Esophagus mucosa (tissue), 1 donor: Measurements from ENCODE around the gene HOXC4. TPM values are rescaled to one million over a fixed set of nuclear protein-coding genes. Genes with fewer than 3 reads are reported as not detected.

Source experiments
- ATAC-seq: fragments of 200-7000 bp; cut with Tn5 transposase; one replicate; pipeline ENCODE4 v1.9.1; 2020
- total RNA-seq: library from RNA; stranded (reverse); gene quantifications from one replicate; pipeline ENCODE4 v1.2.4, GENCODE V29; 2023
- donor health status: DM: yes; HTN: yes; CAD: no.

Gene HOXC4
- total RNA-seq, 1 donor from 2014 or later, result 5.1 TPM

DNA sequence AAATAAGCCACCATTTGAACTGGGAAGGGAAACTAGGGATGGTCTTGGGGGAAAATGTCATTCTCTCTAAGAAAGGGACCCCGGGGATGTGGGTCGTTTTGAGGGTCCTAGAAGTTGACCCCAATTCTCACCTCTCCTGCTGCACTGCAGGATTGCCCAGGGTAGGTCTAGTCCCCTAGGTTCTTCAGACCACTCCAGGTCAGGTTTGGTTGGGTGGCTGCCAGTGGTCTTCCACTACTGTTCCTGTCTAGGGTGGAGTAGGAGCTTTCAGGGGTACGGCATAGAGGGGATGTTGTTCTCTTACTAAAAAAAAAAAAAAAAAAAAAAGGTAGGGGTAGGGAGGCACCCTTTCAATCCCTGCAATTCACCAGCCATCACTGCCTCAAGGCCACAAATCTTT is 37.6 kb upstream of the HOXC4 start:
- ATAC-seq, result no peak

DNA sequence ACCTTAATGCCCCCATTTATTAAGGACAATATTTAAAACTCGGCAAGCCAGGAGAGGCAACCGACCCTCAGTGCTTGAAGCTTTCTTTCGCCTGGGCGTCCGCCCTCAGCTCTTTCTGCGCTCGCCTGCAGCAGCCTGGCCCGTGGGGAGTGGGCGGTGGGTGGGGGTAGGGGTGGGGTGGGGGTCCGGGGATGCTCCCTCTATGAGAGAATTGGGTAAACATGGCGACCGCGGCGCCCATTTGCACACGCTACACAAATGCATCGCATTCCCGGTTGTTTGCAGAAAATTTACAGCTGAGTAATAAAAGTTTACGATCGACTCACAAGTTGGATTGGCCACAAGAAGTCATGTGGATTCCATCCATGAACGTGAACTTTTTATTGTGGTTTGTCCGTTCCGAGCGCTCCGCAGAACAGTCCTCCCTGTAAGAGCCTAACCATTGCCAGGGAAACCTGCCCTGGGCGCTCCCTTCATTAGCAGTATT is 37.1 kb upstream of the HOXC4 start:
- ATAC-seq, result no peak

DNA sequence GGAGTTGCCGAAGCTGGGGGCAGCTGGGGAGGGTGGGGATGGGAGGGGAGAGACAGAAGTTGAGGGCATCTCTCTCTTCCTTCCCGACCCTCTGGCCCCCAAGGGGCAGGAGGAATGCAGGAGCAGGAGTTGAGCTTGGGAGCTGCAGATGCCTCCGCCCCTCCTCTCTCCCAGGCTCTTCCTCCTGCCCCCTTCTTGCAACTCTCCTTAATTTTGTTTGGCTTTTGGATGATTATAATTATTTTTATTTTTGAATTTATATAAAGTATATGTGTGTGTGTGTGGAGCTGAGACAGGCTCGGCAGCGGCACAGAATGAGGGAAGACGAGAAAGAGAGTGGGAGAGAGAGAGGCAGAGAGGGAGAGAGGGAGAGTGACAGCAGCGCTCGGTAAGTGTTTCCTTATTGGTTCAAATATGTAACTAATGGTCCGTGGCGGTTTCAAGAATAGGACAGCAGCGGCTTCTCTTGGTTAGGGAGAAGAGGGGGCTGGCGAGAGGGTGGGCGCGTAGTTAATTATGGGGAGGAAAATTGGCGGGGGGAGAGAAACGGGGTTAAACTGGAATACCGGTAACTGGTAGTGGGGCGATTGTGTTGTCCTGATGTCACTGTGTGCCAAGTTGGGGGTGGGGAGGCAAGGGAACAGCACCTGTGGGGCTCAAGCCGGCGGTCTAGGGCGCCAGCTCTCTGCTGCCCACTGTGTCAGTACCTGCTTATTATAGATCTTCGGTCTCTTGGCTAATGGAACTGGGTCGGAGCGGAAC is 36.4 kb upstream of the HOXC4 start:
- peak; percentile 30 for ATAC-seq

DNA sequence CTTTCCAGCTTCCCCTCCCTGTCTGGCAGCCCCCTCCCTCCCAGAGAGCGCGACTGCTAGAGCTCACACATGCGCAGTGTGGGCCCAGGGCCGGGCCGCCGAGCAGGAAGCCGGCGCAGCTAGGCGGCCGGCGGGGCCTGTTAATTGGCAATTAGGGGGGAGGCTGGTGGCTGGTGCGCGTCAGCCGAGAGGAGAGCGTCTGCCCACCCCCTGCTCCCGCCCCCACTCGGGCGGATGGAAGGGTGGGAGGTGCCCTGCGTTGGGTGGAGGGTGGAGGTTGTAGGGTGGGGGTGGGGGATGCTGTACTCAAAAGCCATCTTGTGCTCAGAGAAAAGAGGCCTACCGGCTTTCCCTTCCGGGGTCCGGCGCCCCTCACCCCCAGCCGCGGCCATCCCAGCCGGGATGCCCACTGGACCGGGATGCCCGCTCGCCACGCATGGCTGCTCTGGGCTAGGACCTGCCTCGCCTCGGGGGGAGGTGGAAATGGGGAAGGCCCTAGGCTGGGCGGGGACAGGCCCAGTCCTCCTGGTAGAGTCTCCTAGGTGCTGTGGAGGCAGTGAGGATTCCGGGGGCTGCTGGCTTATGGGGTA is 35.7 kb upstream of the HOXC4 start:
- peak; percentile 82 for ATAC-seq

DNA sequence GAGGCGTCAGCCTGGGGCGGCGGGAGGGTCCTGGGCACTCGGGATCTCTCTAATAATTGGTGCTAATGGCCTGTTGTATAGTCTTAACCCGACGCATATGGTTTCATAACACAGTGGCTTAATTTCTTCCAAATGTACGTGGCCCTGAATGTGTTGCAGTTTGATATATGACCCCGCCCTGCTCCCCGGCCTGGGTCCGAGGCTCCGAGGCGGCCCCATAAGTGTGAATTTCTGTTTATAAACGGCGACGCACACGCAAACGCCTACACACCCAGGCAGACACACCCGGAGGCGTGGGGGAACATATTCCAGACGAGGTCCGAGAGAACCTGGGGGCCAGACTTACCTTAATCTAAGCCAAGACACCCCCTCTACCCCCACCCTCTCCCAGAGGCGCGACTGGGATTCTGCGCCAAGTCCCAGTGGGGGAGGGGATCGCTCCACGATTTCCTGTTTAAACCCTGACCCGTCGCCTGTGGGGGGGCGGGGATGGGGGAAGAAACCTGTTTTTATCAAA is 35.1 kb upstream of the HOXC4 start:
- ATAC-seq, result no peak

DNA sequence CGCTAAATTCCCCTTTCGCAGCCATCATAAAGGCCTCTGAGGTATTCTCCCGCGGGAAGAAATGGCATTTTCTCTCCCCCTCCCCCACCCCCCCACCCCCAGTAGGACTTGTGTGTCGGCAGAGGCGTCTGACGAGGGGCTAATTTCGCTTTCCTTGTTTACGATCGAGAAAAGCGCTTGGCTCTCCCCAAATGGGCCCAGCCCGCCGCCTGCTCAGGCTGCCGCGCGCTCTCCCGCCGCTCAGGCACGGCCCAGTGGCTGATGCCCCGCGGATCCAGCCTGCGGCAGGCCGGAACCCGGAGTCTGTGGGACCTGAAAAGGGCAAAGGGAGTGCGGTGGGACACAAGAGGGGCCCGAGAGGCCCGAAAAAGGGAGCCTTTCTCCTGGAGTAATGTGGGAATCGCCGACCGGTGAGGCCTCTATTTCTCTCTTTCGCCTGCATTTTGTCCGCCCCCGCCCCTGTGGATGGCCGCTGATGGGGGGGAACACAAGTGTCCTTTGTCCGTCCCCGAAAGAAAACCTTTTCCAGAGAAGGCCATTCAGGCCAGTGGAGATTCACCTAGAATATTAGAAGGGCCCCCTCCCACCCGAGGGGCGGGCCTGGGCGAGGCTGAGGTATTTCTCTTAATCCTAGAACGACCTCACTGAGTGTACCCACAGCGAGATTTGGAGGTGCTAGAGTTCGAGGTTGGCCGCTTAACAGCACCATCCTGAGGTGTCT is 34.4 kb upstream of the HOXC4 start:
- no peak for ATAC-seq

DNA sequence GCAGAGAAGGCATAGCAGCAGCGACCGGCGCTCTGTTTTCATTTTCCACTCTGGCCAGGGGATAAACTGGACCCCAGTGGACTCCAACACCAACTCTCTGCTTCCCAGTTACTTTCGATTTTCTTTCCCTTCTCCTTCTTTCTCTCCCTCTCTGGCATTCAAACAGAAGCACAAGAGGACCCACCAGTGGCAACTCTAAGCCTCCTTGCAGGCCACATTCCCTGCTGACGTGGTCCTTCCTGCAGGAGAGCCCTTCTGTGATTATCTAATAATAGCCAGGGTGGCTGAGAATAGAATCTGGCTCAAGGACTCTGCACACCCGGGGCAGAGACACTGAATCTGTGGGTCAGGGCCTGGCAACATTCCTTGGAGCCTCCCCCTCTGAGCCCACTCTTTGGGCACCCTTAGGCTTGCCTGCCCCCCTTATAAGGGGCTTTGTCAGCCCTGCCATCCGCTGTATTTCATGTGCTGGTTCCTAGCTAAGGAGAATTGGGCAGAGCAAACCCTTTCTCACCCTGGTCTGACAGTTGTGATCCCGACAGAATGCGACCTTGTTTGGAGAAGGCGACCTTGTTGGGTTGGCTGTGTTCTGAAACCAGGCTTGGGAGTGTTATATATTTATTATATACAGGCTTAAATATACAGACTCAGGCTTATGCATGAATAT is 33.6 kb upstream of the HOXC4 start:
- ATAC-seq, result no peak

DNA sequence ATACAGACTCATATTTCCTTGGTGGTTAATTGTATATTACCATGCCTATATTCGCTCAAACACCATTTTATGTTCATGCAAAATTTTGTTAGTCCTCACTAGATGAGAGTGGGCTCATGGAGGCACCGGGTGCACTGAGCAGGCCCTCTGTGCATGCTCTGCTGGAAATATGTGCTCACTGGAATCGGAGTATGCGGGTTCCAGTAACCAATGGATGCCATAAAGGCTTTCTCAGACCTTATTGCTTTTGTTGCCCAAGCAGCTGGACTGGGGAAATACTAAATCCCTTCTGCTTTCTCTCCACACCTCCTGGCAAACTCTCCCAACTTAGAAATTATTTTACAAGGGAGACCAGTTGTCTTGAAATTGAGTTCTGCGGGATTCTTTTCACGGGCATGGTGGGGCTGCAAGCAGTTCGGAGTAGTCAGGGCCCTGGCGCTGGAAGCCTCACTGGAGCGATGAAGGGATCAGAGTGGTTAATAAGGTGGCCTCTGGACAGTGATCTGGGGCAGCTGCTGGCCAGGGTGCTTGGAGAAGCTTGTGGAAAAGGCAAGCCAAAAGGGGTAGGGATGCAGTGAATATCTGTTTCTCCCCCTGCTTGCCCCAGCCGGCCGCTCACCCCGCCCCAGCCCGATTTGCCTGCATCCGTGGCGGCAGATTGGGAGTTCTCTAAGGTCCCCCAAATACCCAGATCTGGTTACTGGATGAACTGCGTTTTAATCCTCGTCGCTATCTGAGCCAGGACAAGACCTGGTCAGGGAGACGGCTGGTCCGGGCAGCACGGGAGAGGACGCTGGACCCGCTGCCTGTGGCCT is 32.8 kb upstream of the HOXC4 start:
- ATAC-seq, result no peak

DNA sequence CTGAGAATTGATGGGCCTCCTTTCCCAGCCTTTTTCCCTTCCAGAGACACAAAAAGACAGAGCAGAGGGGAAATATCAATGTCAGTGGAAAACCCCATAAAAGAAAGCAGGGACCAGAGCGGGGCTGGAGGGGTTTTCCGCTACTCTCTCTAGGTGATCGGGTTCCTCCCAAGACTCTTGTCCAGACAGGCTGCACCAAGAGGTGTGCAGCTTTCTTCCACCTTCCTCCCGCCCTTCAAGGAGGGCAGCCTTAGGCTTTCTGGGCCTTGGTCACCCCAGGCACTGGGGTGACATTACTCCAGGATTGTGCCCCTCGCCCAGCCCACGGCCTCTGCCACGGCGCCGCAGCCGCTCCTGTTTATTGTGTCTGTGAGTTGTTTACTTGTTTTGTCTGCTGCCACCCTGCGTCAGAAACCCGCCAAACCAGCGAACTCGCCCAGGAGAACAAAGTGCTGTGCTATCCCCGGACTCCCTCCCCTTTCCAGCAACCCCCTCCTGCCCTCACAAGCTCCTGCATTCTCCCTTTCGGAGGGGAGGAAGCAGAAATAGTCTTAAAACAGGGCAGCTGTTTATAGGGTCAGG is 32.1 kb upstream of the HOXC4 start:
- ATAC-seq, result peak; percentile 22

DNA sequence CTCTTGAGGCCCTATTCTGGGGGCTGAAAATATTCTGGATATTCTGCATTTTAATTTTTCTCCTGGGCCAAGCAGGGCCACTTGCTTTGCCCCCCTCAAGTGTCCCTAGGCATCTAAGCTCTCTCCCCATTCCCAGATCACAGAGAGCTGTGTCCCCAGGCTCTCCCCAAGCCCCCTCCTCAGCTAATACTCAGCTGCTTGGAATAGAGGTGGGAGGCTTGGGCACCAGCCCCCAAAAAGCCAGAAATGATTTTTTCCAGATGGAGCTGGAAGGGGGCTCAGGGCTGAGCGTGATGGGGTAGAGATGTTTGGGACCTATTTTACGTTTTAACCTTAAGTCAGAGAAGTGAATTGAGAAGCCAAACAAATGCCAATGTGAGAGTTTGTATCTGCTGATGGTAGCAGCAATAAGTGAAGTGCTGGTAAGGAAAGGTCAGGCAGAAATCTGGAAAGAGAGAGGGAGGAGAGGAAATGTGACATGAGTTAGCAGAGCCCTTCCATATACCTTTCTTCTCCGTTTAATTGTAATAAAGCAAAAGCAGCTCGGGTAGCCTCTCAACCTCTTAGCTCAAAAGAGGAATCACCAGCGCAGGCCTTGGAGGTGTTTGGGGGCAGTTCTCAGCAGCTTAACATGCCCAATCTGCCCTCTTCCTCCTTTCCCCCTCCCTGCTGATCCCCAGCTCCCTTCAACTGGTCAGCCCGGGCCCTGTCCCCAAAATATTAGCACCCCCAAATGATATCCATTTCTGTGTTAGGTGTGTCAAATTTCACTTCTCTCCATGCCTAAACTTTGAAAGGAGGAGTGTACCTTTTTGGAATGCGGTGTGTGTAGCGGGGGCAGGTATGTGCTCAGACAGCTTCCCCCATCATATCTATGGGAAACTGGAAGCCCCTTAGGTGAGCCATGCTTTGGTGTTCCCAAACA is 30.4 kb upstream of the HOXC4 start:
- ATAC-seq, result no peak

DNA sequence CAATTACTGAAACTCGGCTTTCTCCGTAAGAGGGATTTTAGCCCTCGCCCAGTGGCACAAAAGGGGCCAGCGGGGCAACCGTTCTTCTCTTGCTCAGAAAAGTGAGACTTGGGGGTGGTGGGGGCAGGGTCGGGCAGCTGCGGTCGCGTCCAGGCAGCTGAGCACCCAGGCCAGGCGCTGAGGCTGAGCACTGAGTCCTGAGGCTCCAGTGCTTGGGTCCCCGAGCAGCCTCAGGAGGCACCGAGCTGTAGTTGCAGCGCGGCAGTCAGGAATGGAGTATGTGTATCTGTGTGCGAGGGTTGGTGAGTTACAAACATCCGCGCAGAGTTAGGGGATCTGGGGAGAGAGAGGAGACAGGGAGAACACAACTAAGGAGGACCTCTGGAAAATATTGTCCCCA is 29.5 kb upstream of the HOXC4 start:
- no peak for ATAC-seq

DNA sequence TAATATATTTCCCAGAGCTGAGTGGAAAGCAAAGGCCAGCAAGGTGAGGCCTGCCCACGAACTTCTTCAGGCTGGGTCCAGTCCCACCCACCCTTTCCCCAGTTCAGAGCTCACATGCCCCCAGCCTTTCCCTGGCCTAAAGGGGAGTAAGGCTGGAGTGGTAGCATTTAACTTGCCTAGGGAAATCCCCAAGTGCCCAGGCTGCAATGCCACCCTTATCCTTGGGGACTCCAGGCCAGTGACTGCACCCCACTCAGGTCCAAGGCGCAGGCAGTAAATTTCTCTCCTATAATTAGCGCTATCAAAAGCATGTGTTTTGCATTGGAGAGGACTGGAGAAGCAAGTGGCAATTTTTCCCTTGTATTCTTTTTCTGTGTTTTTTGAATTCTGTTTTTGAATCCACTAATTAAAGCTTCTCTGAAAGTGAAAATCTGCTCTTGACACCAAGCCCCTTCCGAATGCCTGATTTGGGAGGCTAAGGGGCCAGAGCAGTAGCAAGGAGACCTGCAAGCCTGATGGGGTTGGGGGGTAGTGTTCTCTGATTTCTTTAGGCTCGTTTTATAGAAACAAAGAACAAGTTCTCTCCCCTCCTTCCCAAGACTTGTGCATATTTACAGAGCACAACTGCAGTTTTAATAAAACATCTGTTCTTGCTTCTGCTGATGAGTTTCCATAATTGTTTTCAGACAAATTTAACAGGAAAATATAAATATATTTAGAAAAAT is 28.9 kb upstream of the HOXC4 start:
- no peak for ATAC-seq

DNA sequence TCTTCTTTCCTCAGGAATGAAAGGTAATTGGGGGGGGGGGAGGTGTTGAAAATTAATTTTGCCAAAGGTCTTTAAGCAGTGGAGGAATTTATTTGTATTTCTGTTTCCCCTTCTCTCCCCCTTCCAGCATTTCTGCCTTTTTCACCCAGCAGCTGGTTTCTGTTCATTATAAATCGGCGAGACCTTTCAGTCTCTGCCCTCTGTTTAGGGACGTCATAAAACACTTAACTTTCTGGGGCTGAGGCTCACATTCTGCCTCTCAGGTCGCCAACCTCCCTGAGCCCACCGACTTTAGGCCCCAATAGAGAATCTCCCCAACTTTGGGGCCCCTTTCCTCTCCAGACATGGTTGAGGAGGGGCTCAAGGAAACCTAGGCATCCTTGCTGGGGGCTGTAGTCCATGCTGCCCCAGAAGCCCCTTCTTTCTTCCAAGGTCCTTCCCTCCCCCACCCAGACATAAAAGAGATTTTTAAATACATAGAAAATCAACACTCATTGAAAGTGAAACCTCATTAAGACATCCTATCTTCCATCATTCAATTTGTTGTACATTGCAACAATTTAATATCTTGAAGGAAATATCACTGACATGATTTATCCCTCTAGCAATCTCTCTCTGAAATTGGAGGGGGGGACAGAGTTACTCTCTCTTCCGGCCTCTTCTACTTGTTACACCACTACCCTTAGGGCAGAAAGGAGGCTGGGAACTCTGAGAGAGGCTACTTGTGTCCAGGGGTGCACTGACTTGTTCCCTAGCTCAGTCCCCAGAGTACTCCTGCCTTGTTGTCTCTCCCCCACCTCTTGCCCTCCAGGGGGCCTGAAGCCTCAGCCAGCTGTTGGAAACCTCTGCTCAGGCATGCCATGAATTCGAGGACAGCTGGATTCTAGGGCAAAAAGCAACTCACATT is 27.9 kb upstream of the HOXC4 start:
- ATAC-seq, result no peak

DNA sequence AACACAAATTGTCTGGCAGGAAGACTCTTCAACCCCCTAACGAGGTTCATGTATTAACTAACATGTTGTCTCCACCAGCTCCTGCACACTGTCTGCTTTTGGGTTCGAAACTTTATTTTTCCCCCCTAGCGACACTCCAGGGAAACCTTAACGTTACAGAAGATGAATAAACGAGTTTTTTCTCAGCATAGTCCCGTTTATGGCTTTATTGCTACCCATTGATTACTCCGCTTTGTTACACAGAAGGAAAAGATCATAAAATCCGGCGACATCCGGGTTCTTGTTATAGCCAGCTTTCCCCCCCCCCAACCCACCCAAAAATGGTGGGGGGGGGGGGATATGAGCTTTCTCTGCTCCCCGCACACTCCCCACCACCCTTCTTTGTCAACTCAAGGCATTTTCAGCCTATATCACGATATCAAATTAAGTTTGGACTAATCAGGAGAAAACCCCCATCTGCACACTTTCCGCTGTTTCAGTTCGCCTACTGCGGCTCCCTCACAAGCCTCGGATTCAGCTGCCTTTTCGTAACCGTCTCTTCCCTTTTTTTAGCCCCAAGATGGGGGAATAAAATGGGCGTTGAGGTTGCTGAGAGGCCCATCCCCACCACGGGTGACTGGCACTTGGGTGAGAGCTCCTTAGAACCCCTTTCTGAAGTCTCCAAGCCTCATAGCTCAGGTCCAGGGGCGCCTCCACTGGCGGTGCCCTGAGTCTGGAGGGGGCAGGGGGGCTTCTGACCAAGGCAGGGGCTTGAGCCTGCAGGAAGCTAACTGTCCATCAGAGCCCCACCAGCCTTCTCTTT is 26.8 kb upstream of the HOXC4 start:
- no peak for ATAC-seq

DNA sequence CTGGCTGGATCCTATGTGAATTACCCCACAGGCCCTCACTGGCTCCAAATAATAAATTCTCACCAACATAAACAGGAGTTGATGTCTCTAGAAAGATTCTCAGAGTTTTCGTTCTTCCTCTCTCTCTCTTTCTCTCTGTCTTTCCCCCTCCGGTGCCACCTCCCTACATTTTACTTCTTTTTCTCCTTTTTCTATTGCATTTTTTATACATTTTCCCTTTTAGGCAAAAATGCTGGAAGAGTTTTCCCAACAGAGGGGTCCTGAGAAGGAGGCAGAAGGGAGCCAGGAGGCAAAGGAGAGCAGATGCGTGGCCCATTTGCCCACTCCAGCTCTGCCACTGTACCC is 26.2 kb upstream of the HOXC4 start:
- ATAC-seq, result no peak

DNA sequence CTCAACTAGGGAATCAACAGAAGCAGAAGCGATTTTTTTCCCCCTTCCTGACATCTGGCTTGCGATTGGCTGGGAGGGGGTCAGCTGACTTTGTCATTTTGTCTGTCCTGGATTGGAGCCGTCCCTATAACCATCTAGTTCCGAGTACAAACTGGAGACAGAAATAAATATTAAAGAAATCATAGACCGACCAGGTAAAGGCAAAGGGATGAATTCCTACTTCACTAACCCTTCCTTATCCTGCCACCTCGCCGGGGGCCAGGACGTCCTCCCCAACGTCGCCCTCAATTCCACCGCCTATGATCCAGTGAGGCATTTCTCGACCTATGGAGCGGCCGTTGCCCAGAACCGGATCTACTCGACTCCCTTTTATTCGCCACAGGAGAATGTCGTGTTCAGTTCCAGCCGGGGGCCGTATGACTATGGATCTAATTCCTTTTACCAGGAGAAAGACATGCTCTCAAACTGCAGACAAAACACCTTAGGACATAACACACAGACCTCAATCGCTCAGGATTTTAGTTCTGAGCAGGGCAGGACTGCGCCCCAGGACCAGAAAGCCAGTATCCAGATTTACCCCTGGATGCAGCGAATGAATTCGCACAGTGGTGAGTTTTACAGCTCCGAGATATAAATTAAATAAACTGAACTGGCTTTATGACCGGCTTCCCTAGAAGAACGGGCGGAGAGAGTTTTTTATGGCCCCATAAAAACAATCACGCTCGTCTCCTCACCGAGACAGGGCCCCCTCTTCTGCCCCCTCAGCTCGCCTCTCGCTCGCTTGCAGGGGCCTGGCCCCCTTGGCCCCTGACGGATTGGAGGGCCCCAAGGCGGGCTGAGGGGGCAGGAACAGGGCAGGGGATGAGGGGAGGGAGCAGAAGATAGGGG is 25.1 kb upstream of the HOXC4 start, which contains the start of gene HOXC6:
HOXC6 (plus strand) TSS at position 127 of the 888 bp plus-strand sequence; CDS start at position 209, 82 bp downstream.
- ATAC-seq, result peak; percentile 37
